ENCODE results near the gene MAZ.
"Not testable (repeated sequence)": the region's sequence is repeated elsewhere in the genome, so short reads cannot be mapped to it uniquely, and the experiment has no call there.

MAZ gene

DNA sequence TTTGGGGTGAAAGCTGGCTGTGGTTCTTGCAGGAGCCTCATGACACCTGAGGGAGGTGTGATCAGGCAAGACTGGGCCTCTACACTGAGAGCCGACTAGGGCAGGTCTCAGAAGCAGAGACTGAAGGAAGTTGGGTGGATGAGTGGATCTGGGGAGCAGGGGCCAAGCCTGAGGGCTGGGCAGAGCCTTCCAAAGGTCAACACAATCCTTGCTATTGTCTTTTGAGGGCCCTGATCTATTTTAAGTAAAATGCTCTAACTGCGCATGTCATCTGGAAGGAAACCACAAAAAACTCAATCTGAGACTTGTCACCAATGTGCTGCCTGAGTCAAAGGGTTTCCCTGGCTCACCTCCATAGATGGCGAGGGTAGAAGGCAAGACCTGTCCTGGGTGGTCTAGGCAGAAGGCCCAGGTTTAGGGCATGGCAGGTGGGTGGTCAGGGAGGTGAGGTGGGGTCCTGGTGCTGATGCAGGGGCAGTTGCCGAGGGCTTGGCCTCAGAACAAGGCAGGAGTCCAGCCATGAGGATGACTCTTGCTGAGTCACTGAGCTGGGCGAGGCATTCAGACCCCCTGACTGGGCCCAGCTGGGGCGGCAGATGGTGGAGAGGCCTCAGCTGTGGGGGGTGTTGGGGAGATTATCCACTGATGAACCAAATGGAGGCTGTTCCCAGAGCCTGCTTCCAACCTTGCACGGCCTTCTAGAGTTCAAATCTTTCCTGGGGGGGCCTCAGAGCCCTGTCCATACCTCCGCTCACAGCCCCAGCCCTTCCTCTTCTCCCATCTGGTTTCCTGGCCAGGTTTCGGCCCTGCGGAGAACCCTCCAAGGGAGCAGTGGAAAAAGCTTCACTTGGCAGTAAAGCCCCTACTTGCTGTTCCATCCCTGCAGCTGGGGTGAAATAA lies 19.1 kb downstream of the MAZ start:
- DNase-seq: no peak

DNA sequence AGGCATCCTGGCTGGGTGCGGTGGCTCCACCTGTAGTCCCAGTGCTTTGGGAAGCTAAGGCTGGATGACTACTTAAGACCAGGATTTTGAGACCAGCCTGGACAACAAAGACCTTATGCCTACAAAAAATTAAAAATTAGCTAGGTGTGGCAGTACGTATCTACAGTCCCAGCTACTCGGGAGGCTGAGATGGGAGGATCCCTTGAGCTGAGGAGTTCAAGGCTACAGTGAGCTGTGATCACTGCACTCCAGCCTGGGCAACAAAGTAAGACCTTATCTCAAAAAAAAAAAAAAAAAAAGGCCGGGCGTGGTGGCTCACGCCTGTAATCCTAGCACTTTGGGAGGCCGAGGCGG lies 20.0 kb downstream of the MAZ start:
- DNase-seq: no peak

- DNase-seq: no peak
Measured at GRCh38 chr16:29830774-29831173, 24.4 kb downstream of the MAZ start.

GRCh38 chr16:29831490-29831889 lies 25.2 kb downstream of the MAZ start:
- DNase-seq: no peak

GRCh38 chr16:29833219-29833618 lies 26.9 kb downstream of the MAZ start:
- not testable (repeated sequence) for DNase-seq

- no peak for DNase-seq
Measured at GRCh38 chr16:29834079-29834478, 27.8 kb downstream of the MAZ start.

DNA sequence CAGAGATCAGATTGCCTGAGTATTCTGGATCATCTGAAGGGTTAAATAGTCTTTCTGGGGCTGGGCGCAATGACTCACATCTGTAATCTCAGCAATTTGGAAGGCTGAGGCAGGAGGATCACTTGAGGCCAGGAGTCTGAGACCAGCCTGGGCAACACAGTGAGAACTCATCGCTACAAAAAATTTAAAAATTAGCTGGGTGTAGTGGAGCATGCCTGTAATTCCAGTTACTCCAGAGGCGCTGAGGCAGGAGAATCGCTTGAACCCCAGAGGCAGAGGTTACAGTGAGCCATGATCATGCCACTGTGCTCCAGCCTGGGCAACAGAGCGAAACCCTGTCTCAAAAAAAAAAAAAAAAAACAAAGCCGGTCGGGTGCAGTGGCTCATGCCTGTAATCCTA lies 29.6 kb downstream of the MAZ start:
- DNase-seq: no peak

DNA sequence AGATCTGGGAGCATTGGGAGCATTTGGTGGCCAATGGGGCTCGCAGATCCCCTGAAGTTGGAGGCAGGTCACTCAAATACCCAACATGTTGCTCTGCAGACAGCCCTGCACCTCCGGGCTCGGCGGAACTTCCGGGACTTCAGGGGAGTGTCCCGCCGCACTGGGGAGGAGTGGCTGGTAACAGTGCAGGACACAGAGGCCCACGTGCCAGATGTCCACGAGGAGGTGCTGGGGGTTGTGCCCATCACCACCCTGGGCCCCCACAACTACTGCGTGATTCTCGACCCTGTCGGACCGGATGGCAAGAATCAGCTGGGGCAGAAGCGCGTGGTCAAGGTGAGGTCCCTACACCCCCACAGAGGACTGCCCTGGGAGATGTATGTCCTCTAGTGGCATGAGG lies 30.3 kb downstream of the MAZ start:
- DNase-seq: no peak

DNA sequence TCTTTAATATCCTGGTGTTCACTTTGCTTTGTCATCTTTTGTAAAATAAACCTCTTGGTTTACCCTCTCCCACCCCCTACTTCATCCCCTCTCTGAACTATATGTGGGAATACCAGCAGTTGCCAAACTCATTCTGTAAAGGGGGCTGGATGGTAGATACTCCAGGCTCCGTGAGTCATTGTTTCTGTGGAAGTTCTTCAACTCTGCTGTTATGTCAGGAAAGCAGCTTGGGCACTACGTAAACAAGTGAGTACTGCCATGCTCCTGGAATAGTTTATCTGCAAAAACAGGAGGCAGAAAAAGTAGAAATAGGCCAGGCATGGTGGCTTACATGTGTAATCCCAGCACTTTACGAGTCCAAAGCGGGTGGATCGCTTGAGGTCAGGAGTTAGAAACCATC lies 31.5 kb downstream of the MAZ start:
- no peak for DNase-seq

DNA sequence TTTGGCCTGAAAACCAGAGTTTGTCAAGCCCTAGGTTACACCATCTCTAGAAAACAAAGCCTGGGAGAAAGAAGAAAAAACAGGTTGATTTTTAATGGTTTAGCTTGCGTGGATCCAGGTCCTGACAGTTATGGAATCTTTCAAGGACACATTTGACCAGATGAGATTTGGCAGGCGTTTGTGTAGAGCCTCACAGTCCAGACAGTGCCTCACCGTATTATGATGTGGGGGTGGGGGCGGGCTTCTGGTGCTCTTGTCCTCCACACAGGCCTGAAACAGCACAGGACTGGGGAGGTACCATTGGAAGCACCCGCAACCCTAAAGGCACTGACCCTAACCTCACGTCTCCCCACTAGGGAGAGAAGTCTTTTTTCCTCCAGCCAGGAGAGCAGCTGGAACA lies 33.5 kb downstream of the MAZ start:
- DNase-seq: no peak

- DNase-seq: no peak
Measured at GRCh38 chr16:29840240-29840639, 33.9 kb downstream of the MAZ start.

GRCh38 chr16:29841631-29842030 lies 35.3 kb downstream of the MAZ start:
- DNase-seq: no peak

- DNase-seq: no peak
Measured at GRCh38 chr16:29842732-29843346, 36.5 kb downstream of the MAZ start.

DNA sequence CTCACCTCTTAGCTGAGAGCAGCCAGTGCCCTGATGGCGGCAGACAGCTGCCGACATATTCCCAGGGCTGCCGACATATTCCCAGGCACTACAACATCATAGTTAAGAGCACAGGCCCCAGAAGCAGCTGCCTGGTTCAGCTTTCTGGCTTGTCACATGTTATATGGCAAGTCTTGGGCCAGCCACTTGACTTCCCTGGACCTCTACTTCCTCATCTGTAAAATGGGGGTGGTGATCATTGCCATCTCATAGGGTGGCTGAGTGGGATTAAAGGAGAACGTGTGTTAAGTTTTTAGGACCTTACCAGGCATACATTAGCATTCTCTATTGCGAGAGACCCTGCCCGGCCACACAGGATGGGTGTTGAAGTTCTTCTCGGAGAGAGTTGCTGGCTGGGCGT lies 37.6 kb downstream of the MAZ start:
- DNase-seq: no peak

GRCh38 chr16:29844575-29845331 lies 38.4 kb downstream of the MAZ start:
- DNase-seq: no peak

- no peak for DNase-seq
Measured at GRCh38 chr16:29845656-29846055, 39.3 kb downstream of the MAZ start.

GRCh38 chr16:29848420-29849297 lies 42.3 kb downstream of the MAZ start:
- DNase-seq: peak; percentile 67

DNA sequence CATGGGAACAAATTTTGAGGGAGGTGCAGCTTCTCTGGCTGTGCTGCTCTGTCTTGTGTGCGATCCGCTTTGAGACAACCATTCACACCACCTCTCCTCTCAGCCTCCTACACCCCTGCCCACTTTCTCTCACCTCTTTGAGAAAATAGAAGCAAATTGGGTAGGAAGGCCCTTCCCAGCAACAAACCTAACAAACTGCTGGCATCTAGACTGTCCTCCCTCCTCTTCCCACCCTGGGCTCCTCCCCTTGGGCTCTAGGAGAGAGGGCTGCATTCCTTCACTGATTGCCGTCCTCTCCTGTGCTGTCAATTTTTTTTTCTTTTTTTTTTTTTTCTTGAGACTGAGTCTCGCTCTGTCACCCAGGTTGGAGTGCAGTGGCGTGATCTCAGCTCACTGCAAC lies 43.2 kb downstream of the MAZ start:
- DNase-seq: no peak

DNA sequence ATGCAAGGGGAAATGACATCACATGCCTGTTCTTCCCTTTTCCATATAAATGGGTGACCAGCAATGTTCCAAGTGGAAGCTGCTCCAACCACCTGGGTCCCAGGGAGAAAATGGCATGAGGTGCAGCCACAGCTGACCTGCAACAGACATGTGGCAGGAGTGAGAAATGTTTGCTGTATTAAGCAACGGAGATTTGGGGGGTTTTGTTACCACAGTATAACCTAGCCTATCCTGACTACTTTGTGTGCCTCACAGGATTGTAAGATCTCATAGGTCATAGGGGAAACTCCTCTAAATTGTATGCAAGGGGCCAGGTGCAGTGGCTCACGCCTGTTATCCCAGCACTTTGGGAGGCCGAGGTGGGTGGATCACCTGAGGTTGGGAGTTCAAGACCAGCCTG lies 44.7 kb downstream of the MAZ start:
- DNase-seq: no peak

GRCh38 chr16:29852654-29853053 lies 46.3 kb downstream of the MAZ start:
- DNase-seq: no peak

DNA sequence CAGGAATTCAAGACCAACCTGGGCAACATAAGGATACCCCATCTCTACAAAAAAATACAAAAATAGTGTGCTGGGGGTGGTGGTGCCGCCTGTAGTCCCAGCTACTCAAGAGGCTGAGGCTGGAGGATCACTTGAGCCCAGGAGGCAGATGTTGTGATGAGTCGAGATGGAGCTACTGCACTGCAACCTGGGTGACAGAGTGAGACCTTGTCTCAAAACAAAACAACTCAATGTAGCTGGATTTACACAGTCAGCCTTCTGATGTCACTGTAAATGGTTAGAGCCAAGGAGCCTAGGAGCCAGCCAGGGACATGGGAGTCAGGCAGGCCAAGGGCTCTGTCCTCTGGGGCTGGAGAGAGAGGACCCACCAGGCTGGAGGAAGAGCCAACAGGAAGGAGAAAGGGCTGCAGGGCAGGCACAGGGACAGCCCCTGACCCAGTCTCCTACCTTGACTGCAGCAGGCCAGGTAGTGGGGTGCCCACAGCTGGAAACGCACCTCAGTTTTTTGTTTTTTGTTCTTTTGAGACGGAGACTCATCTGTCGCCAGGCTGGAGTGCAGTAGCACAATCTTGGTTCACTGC lies 48.3 kb downstream of the MAZ start:
- no peak for DNase-seq

- DNase-seq: no peak
Measured at GRCh38 chr16:29857133-29857760, 50.9 kb downstream of the MAZ start.

Measured in NCI-H2107 (cell line).